VCaP (cell line): ENCODE data around the gene JAKMIP2.
A peak's percentile ranks its signal among the peaks of the same experiment; 100 is the strongest.

ENCODE experiments used
- H3K27ac ChIP-seq: fragments of 450-650 bp; 2 replicates; pipeline ENCODE4 v1.5.1; 2017
- TF ChIP-seq, protein P1 (sequence below): fragments of 450-650 bp; conservative IDR thresholded peaks from 2 replicates; pipeline ENCODE4 v1.5.1; 2017; ENCODE audit warnings: mild to moderate bottlenecking, moderate library complexity

JAKMIP2 gene

DNA sequence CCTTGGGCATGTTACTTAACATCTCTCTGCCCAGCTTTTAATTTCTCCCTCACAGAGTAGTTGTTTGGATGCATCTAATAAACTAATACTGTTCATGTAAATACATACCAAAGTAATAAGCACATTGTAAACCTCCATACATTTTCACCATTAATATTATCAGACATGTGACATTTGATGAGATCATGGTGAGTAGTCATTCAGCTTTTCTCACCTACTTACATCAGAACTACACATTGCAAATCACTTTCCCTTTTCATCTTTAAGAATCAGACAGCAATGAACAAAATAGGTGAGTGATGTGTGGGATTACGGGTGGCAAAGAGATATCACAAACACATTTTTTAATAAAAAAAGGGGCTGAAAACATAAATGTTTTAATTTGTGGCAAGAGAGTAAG, 89.3 kb downstream of the JAKMIP2 start:
- no peak overlapping the region for H3K27ac ChIP-seq
- TF ChIP-seq, protein P1, sequence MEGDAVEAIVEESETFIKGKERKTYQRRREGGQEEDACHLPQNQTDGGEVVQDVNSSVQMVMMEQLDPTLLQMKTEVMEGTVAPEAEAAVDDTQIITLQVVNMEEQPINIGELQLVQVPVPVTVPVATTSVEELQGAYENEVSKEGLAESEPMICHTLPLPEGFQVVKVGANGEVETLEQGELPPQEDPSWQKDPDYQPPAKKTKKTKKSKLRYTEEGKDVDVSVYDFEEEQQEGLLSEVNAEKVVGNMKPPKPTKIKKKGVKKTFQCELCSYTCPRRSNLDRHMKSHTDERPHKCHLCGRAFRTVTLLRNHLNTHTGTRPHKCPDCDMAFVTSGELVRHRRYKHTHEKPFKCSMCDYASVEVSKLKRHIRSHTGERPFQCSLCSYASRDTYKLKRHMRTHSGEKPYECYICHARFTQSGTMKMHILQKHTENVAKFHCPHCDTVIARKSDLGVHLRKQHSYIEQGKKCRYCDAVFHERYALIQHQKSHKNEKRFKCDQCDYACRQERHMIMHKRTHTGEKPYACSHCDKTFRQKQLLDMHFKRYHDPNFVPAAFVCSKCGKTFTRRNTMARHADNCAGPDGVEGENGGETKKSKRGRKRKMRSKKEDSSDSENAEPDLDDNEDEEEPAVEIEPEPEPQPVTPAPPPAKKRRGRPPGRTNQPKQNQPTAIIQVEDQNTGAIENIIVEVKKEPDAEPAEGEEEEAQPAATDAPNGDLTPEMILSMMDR, result no peak

DNA sequence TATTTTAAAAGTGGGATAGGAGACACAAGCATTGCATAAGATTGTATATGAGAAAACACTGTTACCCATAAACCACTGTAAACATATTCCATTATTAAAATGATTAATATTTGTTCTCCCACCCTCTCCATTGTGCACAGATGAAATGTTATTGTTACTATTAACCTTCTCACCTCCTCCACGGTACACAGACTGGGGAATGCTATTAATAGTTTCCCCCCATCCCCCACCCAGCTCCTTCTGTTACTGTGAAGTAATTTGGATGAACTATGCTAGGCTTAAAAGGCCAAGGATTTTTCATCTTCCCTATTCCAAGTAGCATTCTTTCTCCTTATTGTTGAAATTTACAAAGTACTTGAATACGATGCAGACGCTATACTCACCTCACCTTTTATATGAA, 91.4 kb downstream of the JAKMIP2 start:
- no peak overlapping the region for H3K27ac ChIP-seq
- TF ChIP-seq, protein P1, result no peak

DNA sequence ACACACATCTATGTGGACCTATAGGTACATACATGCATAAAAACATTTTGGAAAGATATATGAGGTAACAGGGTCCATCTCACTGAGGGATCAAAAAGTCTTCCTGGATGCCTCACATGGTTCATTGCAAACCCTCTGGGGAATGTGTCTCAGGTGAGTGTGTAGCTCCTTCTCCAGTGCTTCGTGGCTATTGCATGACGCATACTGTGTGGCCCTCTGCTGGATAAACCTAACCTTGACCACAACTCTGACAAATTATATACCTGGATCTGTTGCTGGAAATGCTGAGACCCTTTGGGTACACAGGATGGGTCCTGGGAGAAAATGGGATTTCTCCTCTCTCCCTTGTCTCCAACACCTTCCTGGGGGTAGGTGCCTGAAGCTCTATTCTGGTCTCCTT, 91.9 kb downstream of the JAKMIP2 start:
- TF ChIP-seq, protein P1, result no peak; the same call in 1 of the 2 replicates
- H3K27ac ChIP-seq, result no peak overlapping the region

DNA sequence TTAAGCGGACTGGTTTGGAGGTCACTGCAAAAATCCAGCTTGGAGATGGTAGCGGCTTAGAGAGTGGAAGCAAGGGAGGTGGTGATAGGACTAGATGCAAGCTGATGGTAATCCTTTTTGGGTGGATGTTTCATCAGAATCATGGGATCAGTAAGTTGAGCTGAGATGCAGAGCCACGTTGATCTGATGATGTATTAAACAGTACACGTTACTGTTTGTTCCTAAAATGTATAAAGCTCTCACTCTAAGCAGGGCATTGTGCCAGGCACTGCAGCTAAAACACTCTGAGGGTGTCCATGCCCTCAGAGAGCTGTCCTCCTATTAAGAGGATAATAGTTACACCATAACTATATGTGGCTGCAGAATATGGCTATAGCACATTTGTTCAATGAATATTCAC, 93.1 kb downstream of the JAKMIP2 start:
- TF ChIP-seq, protein P1, result no peak
- H3K27ac ChIP-seq, result peak overlapping the region; percentile 38

DNA sequence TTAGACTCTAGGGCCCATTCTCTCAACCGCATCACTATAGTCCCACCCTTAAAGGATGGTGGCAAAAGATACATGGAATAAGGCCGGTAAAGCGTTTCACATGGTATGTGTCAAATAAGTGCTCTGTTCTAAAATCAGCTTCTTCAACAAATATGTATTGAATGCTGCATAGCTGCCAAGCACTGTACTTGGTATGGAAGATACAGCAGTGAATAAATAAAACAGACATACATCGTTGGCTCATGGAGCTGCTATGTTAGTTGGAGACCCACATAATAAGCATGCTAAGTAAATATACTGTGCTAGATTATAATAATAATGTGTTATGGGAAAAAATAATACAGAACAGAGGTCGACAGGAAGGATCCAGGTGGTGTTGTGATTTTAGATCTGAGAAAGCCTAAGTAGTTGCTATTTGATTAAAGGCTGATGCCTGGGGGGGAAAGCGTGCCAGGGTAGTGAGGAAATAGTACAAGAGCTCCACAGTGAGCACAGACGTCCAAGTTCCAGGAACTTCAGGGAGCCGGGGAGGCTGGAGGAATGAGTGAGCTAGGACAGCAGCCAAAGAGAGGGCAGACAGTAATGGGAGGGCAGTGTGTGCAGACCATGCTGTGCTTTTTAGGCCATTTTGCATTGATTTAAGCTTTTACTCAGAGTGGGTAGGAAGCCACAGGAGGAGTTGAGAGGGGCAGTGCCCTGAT, 93.7 kb downstream of the JAKMIP2 start:
- TF ChIP-seq, protein P1, result no peak
- H3K27ac ChIP-seq, result peak overlapping the region; percentile 38

DNA sequence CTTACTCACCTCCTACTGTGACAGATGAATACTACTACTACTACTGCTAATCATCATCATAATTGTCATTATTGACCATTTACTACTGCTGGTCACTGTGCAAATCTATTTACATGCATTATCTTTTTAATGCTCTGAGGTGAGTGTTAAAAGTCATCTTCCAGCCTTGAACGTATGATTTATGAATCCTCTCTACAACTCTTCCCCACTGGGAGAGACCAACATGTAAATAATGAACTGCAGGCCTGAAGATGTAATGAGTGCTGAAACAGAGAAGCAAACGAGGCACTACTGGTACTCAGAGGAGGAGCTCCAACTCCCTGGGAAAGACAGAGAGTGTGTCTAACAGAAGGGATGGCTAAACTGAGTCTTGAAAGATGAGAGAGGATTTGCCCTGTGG, 95.4 kb downstream of the JAKMIP2 start:
- H3K27ac ChIP-seq, result no peak overlapping the region
- TF ChIP-seq, protein P1, result no peak

DNA sequence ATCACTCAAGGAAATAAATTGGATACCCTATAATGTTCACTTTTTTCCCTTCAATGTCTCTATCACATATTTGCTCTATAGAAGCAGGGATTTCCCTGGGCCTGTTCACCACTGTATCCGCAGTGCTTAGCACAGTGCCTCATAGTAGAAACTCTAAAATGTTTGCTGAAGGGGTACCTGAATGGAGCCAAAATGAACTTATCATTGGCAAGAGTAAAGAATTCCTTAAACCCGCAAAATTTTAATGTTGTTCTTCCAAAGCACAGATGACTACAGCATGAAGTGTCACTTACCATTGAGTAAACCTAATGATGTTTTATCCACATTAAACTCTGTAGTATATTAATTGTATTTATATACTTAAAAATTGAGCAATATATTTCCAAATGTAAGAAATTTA, 96.1 kb downstream of the JAKMIP2 start:
- no peak overlapping the region for H3K27ac ChIP-seq
- TF ChIP-seq, protein P1, result no peak
